Hepatocyte (in vitro differentiated cells): ENCODE results near the gene FOXN3. TPM values are rescaled to one million over a fixed set of nuclear protein-coding genes. Genes with fewer than 3 reads are reported as not detected.

ENCODE experiments used
- DNase-seq: peaks from one replicate; pipeline ENCODE4 v3.0.0-alpha.2; 2016; ENCODE audit warnings: low spot score
- H2AFZ ChIP-seq: fragments of 200-600 bp; sonication (generic); 2 replicates; pipeline ENCODE4 v1.6.0; 2016; ENCODE audit warnings: antibody characterized with exemption, mild to moderate bottlenecking
- H3K27ac ChIP-seq: fragments of 200-600 bp; sonication (generic); 2 replicates; pipeline ENCODE4 v1.5.1; 2016; ENCODE audit warnings: mild to moderate bottlenecking
- H3K27me3 ChIP-seq: fragments of 200-600 bp; sonication (generic); 2 replicates; pipeline ENCODE4 v1.6.1; 2016
- H3K36me3 ChIP-seq: fragments of 200-600 bp; sonication (generic); replicated peaks from 2 replicates; pipeline ENCODE4 v1.5.1; 2016; ENCODE audit warnings: low read depth; ENCODE audit not compliant: insufficient read depth
- H3K4me1 ChIP-seq: fragments of 200-600 bp; sonication (generic); 2 replicates; pipeline ENCODE4 v1.5.1; 2016; ENCODE audit warnings: mild to moderate bottlenecking, moderate library complexity; ENCODE audit not compliant: insufficient read depth
- H3K4me2 ChIP-seq: fragments of 200-600 bp; sonication (generic); 2 replicates; pipeline ENCODE4 v1.6.0; 2016
- H3K4me3 ChIP-seq: fragments of 200-600 bp; sonication (generic); 2 replicates; pipeline ENCODE4 v1.5.1; 2016; ENCODE audit warnings: mild to moderate bottlenecking
- H3K79me2 ChIP-seq: fragments of 200-600 bp; sonication (generic); 2 replicates; pipeline ENCODE4 v1.6.0; 2017; ENCODE audit warnings: mild to moderate bottlenecking
- H3K9me2 ChIP-seq: fragments of 200-600 bp; sonication (generic); replicated peaks from 2 replicates; pipeline ENCODE4 v1.6.0; 2017; ENCODE audit warnings: mild to moderate bottlenecking; ENCODE audit not compliant: insufficient read depth
- H3K9me3 ChIP-seq: fragments of 200-600 bp; sonication (generic); 2 replicates; pipeline ENCODE4 v1.5.1; 2016; ENCODE audit warnings: low read depth, mild to moderate bottlenecking
- H4K20me1 ChIP-seq: fragments of 200-600 bp; sonication (generic); 2 replicates; pipeline ENCODE4 v1.6.0; 2016; ENCODE audit warnings: mild to moderate bottlenecking; ENCODE audit not compliant: insufficient read depth, poor library complexity, severe bottlenecking
- CTCF ChIP-seq: fragments of 200-600 bp; sonication (generic); IDR thresholded peaks from 2 replicates; pipeline ENCODE4 v1.5.1; 2016; ENCODE audit warnings: antibody characterized with exemption, mild to moderate bottlenecking; ENCODE audit not compliant: poor library complexity
- EZH2 ChIP-seq: fragments of 200-600 bp; sonication (generic); IDR thresholded peaks from 2 replicates; pipeline ENCODE4 v1.6.1; 2016; ENCODE audit warnings: antibody characterized with exemption, mild to moderate bottlenecking, borderline replicate concordance
- EZH2phosphoT487 ChIP-seq: fragments of 200-600 bp; sonication (generic); IDR thresholded peaks from one replicate; pipeline ENCODE4 v1.6.1; 2018; ENCODE audit warnings: antibody characterized with exemption, mild to moderate bottlenecking, low read depth, moderate library complexity; ENCODE audit not compliant: unreplicated experiment, severe bottlenecking
- WGBS: methylation state at CpG from one replicate; pipeline ENCODE4 v1.1.6; 2016; ENCODE audit warnings: low lambda C conversion rate; ENCODE audit errors: missing lambda C conversion rate; 5-methylcytosine and 5-hydroxymethylcytosine counted together
- polyA plus RNA-seq: library from polyadenylated mRNA; unstranded; fragments of >200 nt; fragmentation: Nextera tagmentation; extraction: Ambion mirVana; gene quantifications from 2 replicates; pipeline ENCODE4 v1.2.1, GENCODE V29; 2016
- total RNA-seq: library from RNA; depleted of rRNA; stranded (reverse); fragments of >200 nt; gene quantifications from 2 replicates; pipeline ENCODE4 v1.2.3, GENCODE V29; 2014

Gene FOXN3
- total and polyA plus RNA-seq, 2 experiments from 2014 or later = 42.2 to 47.6 TPM

DNA sequence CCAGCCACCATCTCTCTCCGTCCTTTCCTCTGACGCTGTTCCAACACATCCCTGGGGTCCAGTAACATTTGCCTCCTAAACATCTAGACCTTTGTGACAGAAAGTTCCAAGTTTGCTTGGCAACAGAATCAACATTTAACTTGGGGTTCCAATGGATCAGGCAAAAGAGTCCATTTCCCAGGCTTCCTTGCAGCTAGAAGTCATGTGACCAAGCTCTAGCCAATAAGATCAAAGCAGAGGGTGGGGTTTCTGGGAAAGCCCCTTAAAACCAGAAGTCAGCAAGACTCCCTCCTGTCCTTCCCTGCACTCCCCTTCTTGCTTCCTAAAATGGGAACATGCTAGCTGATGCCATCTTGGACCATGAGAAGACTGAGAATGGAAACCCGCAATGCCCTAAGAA lies 14.7 kb downstream of the FOXN3 start:
- Histone ChIP-seq H2AFZ (no peak overlapping the region), H3K27me3 (no peaks in the 10 kb centered on the region), H3K27ac (no peak overlapping the region), H3K4me2 (no peak overlapping the region), H3K36me3 (no peaks in the 10 kb centered on the region), H3K4me3 (no peak overlapping the region), H3K79me2 (peaks cover 94% of the 10 kb centered on the region), H4K20me1 (peaks cover 60% of the 10 kb centered on the region), H3K4me1 (no peaks in the 10 kb centered on the region), H3K9me2 (no peaks in the 10 kb centered on the region), H3K9me3 (no peaks in the 10 kb centered on the region)
- TF ChIP-seq CTCF (no peak), EZH2phosphoT487 (no peak), EZH2 (no peak)
- no peak for DNase-seq
- 96% methylated on average over 3 of the region's 3 CpGs for WGBS

DNA sequence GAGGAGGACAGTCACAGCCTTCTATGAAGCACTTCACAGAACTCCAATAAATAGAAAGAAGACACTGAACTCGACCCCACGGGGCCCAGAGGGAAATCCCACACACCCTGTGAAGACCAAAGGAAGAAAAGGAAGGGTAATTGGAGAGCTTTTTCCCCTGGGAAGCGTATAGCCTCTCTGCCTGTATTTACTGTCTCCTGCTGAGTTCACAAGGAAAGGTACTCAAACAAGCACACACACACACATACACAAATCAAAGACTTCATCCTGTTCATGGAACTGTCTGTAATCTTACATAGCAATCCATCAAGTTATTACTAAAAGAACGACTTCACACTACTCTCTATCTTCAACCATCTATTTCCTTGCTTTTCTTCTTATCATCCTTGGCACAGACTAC lies 15.3 kb downstream of the FOXN3 start:
- no peaks in the 10 kb centered on the region for H3K4me1 ChIP-seq
- DNase-seq = no peak
- no peak overlapping the region for H3K4me3 ChIP-seq

GRCh38 chr14:89401241-89401640 lies 15.8 kb downstream of the FOXN3 start:
- Histone ChIP-seq H3K27me3 (no peaks in the 10 kb centered on the region), H3K27ac (no peak overlapping the region), H3K79me2 (peaks cover 94% of the 10 kb centered on the region), H3K4me3 (no peak overlapping the region), H3K4me1 (no peaks in the 10 kb centered on the region), H2AFZ (no peak overlapping the region), H3K4me2 (no peak overlapping the region), H3K9me2 (no peaks in the 10 kb centered on the region), H3K9me3 (no peaks in the 10 kb centered on the region), H4K20me1 (peaks cover 67% of the 10 kb centered on the region), H3K36me3 (no peaks in the 10 kb centered on the region)
- TF ChIP-seq EZH2phosphoT487 (no peak), CTCF (no peak), EZH2 (no peak)
- DNase-seq = no peak
- 97% methylated on average over 5 of the region's 5 CpGs for WGBS

More for the DNA sequence above, 15.3 kb downstream of the FOXN3 start:
- WGBS = 52% methylated on average over 4 of the region's 4 CpGs
- Histone ChIP-seq H4K20me1 (peaks cover 66% of the 10 kb centered on the region), H3K4me2 (no peak overlapping the region), H3K27me3 (no peaks in the 10 kb centered on the region), H3K9me2 (no peaks in the 10 kb centered on the region), H3K79me2 (peaks cover 94% of the 10 kb centered on the region), H2AFZ (no peak overlapping the region), H3K9me3 (no peaks in the 10 kb centered on the region), H3K27ac (no peak overlapping the region), H3K36me3 (no peaks in the 10 kb centered on the region)
- TF ChIP-seq EZH2 = no peak
- no peak for TF ChIP-seq EZH2phosphoT487
- TF ChIP-seq CTCF = no peak

GRCh38 chr14:89400529-89400928 lies 16.5 kb downstream of the FOXN3 start:
- Histone ChIP-seq H3K4me1 (no peaks in the 10 kb centered on the region), H2AFZ (no peak overlapping the region), H3K27me3 (no peaks in the 10 kb centered on the region), H4K20me1 (peaks cover 67% of the 10 kb centered on the region), H3K79me2 (peaks cover 94% of the 10 kb centered on the region), H3K27ac (no peak overlapping the region), H3K4me3 (no peak overlapping the region), H3K9me3 (no peaks in the 10 kb centered on the region), H3K36me3 (no peaks in the 10 kb centered on the region), H3K9me2 (no peaks in the 10 kb centered on the region), H3K4me2 (no peak overlapping the region)
- WGBS = 95% methylated on average over 2 of the region's 2 CpGs
- TF ChIP-seq EZH2phosphoT487 = no peak
- TF ChIP-seq CTCF = no peak
- no peak for TF ChIP-seq EZH2
- no peak for DNase-seq
